GM10847 (cell line): ENCODE results near the gene TACO1.
A peak's percentile ranks its signal among the peaks of the same experiment; 100 is the strongest.

Experiments used
- POLR2A ChIP-seq: IDR thresholded peaks from 2 replicates; pipeline ENCODE4 v1.6.1; 2011; ENCODE audit not compliant: insufficient read length; ENCODE audit errors: extremely low read depth

The TACO1 gene

GRCh38 chr17:63600569-63601438 is at the start of gene TACO1:
TACO1 (plus strand) TSS chr17:63600895; CDS start chr17:63601084, 189 bp downstream.
- peak; percentile 71 for TF ChIP-seq POLR2A

- TF ChIP-seq POLR2A = no peak
These were observed 48.5 kb upstream of the TACO1 start for GRCh38 chr17:63552211-63552610.

- no peak for TF ChIP-seq POLR2A
These were observed 45.1 kb upstream of the TACO1 start for GRCh38 chr17:63555500-63556156.

- no peak for TF ChIP-seq POLR2A
These were observed 43.3 kb upstream of the TACO1 start for GRCh38 chr17:63557416-63557815.

GRCh38 chr17:63558441-63558840 is 42.3 kb upstream of the TACO1 start:
- TF ChIP-seq POLR2A = no peak

- no peak for TF ChIP-seq POLR2A
These were observed 38.9 kb upstream of the TACO1 start for GRCh38 chr17:63561819-63562218.

- TF ChIP-seq POLR2A = no peak
These were observed 37.4 kb upstream of the TACO1 start for GRCh38 chr17:63563339-63563738.

GRCh38 chr17:63564562-63564961 is 36.1 kb upstream of the TACO1 start:
- TF ChIP-seq POLR2A = no peak

- no peak for TF ChIP-seq POLR2A
These were observed 33.5 kb upstream of the TACO1 start for GRCh38 chr17:63567229-63567628.

GRCh38 chr17:63568563-63568962 is 32.1 kb upstream of the TACO1 start:
- TF ChIP-seq POLR2A = no peak

GRCh38 chr17:63571632-63572310 is 28.9 kb upstream of the TACO1 start:
- no peak for TF ChIP-seq POLR2A

GRCh38 chr17:63573634-63574033 is 27.1 kb upstream of the TACO1 start:
- TF ChIP-seq POLR2A = no peak

- no peak for TF ChIP-seq POLR2A
These were observed 22.5 kb upstream of the TACO1 start for GRCh38 chr17:63578027-63578768.

- no peak for TF ChIP-seq POLR2A
These were observed 22.0 kb upstream of the TACO1 start for GRCh38 chr17:63578769-63579111.

- TF ChIP-seq POLR2A = no peak
These were observed 21.1 kb upstream of the TACO1 start for GRCh38 chr17:63579633-63580032.

GRCh38 chr17:63587770-63588169 is 12.9 kb upstream of the TACO1 start:
- no peak for TF ChIP-seq POLR2A

- TF ChIP-seq POLR2A = no peak
These were observed 11.9 kb upstream of the TACO1 start for GRCh38 chr17:63588797-63589196.
